Measurements from ENCODE around the gene STARD9. TPM values are rescaled to one million over a fixed set of nuclear protein-coding genes. Genes with fewer than 3 reads are reported as not detected.

The STARD9 gene
- total RNA-seq, 6 experiments from 2014 or later = 0.70 to 3.1 (median 1.5) TPM

DNA sequence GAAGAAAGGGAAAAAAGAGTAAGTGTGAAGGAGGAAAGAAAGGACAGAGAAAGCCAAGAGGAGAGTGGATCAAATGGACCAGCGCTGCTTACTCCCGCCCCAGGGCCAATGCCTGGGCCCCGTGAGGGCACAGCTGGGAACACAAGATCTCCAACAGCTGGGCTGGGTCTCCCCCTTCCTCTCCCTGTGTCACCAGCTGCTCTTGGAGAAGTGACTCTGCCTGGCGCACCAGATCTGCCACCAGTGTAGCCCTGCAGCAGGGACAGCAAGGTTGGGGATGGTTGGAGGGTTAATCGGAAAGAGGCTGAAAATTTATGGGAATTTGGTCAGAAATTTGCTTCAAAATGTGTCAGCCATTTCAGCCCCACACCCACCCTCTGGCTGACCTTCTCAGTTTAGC is 153.2 kb downstream of the STARD9 start:
- no peaks in the 10 kb centered on the region for H3K4me1 ChIP-seq
- DNase-seq = no peak
- H3K27ac ChIP-seq = no peak overlapping the region
- no peak overlapping the region for H3K4me3 ChIP-seq
- peaks cover 0 to 92% (median 30%) of the 10 kb centered on the region in 4 donors for H3K36me3 ChIP-seq
- no peaks in the 10 kb centered on the region for H3K9me3 ChIP-seq
- no peak for ATAC-seq
- no peaks in the 10 kb centered on the region for H3K27me3 ChIP-seq
- intact Hi-C loops (cut with DNase I) = no loop called here
- WGBS (ENCODE audit: insufficient coverage, low coverage, low lambda C conversion rate, missing lambda C conversion rate) = 100% methylated on average over 1 of the region's 5 CpGs
- TF ChIP-seq, protein P1, sequence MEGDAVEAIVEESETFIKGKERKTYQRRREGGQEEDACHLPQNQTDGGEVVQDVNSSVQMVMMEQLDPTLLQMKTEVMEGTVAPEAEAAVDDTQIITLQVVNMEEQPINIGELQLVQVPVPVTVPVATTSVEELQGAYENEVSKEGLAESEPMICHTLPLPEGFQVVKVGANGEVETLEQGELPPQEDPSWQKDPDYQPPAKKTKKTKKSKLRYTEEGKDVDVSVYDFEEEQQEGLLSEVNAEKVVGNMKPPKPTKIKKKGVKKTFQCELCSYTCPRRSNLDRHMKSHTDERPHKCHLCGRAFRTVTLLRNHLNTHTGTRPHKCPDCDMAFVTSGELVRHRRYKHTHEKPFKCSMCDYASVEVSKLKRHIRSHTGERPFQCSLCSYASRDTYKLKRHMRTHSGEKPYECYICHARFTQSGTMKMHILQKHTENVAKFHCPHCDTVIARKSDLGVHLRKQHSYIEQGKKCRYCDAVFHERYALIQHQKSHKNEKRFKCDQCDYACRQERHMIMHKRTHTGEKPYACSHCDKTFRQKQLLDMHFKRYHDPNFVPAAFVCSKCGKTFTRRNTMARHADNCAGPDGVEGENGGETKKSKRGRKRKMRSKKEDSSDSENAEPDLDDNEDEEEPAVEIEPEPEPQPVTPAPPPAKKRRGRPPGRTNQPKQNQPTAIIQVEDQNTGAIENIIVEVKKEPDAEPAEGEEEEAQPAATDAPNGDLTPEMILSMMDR (IDR thresholded peaks at IDR 0.05) = no peak
- no peak for TF ChIP-seq POLR2A (IDR thresholded peaks at IDR 0.05)

DNA sequence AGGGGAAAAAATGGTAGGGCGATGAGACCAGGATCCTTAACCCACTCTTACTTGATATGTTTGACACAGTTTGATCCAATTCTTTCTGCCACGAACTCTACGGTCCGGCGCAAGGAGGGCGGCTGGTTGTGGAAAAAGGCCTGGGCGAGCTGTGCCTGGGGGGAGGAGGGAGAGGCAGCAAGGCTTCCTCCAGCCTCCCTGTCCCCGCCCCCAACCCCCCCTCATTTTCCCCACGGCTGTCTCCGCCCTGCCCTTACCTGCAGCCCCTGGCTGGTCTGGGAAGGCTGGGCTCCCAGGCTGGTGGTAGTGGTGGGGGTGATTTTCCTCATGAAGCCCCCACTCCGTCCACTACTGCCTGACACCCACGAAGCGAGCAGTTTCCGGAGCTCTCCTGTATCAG is 153.6 kb downstream of the STARD9 start:
- no peaks in the 10 kb centered on the region for H3K4me1 ChIP-seq
- intact Hi-C loops (cut with DNase I) = no loop called here
- no peak overlapping the region for H3K4me3 ChIP-seq
- H3K9me3 ChIP-seq = no peaks in the 10 kb centered on the region
- DNase-seq = no peak
- H3K36me3 ChIP-seq = peaks cover 0 to 92% (median 30%) of the 10 kb centered on the region in 4 donors
- WGBS (ENCODE audit: insufficient coverage, low coverage, low lambda C conversion rate, missing lambda C conversion rate) = 92% methylated on average over 7 of the region's 14 CpGs
- no peaks in the 10 kb centered on the region for H3K27me3 ChIP-seq
- no peak overlapping the region for H3K27ac ChIP-seq
- TF ChIP-seq, protein P1 (IDR thresholded peaks at IDR 0.05) = no peak
- TF ChIP-seq POLR2A (IDR thresholded peaks at IDR 0.05) = no peak
- ATAC-seq = no peak

DNA sequence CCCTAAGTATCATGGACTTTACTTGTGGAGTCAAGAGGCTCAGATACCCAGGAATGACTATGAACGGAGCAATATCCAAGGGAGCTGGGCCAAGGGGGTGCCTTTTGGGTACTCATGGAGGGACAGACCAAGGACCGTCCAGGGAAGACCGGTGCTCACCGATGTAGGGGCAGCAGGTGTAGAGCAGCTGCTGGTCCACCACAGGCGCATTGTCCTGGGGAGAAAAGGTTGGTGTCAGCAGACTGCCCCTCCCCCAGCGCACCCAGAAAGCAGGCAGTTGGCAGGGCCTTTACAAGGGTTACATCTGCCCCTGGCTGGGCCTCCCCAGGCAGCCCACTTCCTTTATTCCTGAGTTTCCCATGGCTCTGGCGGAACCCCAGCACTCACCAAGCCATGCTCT is 154.0 kb downstream of the STARD9 start:
- Histone ChIP-seq H3K27me3 (no peaks in the 10 kb centered on the region), H3K27ac (no peak overlapping the region), H3K9me3 (no peaks in the 10 kb centered on the region), H3K4me3 (no peak overlapping the region), H3K4me1 (no peaks in the 10 kb centered on the region), H3K36me3 (peaks cover 0 to 89% (median 27%) of the 10 kb centered on the region in 4 donors)
- DNase-seq (no peak), ATAC-seq (no peak)
- intact Hi-C loops (cut with DNase I) = no loop called here
- TF ChIP-seq POLR2A (IDR thresholded peaks at IDR 0.05) = no peak
- TF ChIP-seq, protein P1 (IDR thresholded peaks at IDR 0.05) = no peak
- WGBS (ENCODE audit: insufficient coverage, low coverage, low lambda C conversion rate, missing lambda C conversion rate) = no CpG with 5 or more reads among the region's 7 CpGs

DNA sequence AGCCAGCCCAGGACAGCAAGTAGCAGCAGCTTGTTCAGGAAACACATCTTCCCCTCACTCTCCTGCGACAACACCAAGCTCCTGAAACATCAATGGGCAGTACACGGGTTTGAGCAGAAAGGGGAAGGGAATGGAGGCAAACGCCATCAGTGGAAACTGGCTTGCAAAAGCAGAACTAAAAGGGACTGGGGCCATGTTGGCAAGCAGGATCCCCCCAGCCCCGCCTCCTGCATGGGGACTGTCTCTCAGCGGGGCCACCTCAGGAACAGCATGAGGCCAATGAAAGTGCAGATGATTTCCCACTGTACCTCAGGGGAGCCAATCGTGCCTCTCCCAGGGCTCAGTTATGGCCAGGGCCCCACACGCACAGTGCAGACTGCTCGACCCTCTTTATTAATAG is 154.7 kb downstream of the STARD9 start:
- Histone ChIP-seq H3K27me3 (no peaks in the 10 kb centered on the region), H3K4me1 (no peaks in the 10 kb centered on the region), H3K36me3 (peaks cover 0 to 86% (median 25%) of the 10 kb centered on the region in 4 donors), H3K9me3 (no peaks in the 10 kb centered on the region), H3K4me3 (no peak overlapping the region), H3K27ac (no peak overlapping the region)
- 81% methylated on average over 4 of the region's 8 CpGs for WGBS (ENCODE audit: insufficient coverage, low coverage, low lambda C conversion rate, missing lambda C conversion rate)
- DNase-seq (no peak), ATAC-seq (no peak)
- no peak for TF ChIP-seq POLR2A (IDR thresholded peaks at IDR 0.05)
- TF ChIP-seq, protein P1 (IDR thresholded peaks at IDR 0.05) = no peak
- intact Hi-C loops (cut with DNase I) = no loop called here

DNA sequence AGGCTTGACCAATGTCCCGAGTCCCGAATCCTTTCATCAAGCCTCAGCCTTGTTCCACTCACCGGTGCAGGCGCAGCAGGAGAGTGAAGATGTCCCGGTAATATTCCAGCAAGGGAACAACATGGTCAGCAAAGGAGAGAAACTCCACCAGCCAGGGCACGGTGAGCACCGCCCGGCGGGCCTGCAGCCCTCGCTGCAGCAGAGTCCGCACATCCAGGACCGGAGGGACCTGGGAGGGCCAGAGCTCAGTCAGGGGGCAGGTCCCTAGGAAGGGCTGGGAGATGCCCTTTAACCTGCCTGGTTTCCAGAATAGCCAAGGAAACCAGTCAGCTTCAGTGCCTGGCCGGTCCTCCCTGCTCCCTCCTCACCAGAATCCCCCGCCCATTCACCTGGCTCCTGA is 155.1 kb downstream of the STARD9 start:
- WGBS (ENCODE audit: insufficient coverage, low coverage, low lambda C conversion rate, missing lambda C conversion rate) = no CpG with 5 or more reads among the region's 14 CpGs
- Histone ChIP-seq H3K36me3 (peaks cover 0 to 85% (median 23%) of the 10 kb centered on the region in 4 donors), H3K27ac (no peak overlapping the region), H3K4me3 (no peak overlapping the region), H3K4me1 (no peaks in the 10 kb centered on the region), H3K9me3 (no peaks in the 10 kb centered on the region), H3K27me3 (no peaks in the 10 kb centered on the region)
- TF ChIP-seq, protein P1 (IDR thresholded peaks at IDR 0.05) = no peak
- TF ChIP-seq POLR2A (IDR thresholded peaks at IDR 0.05) = no peak
- intact Hi-C loops (cut with DNase I) = no loop called here
- DNase-seq (no peak), ATAC-seq (no peak)

Data from right lobe of liver (tissue), 6 donors.